Activated gamma-delta T cell treated with Interleukin-2 at 50 U/mL for 16 hours (primary cell): Measurements from ENCODE around the gene PDXP.
"Not testable (repeated sequence)": the region's sequence is repeated elsewhere in the genome, so short reads cannot be mapped to it uniquely, and the experiment has no call there.

ENCODE experiments used
- DNase-seq: peaks from one replicate; pipeline ENCODE4 v3.0.0-alpha.2; 2020

Gene PDXP

DNA sequence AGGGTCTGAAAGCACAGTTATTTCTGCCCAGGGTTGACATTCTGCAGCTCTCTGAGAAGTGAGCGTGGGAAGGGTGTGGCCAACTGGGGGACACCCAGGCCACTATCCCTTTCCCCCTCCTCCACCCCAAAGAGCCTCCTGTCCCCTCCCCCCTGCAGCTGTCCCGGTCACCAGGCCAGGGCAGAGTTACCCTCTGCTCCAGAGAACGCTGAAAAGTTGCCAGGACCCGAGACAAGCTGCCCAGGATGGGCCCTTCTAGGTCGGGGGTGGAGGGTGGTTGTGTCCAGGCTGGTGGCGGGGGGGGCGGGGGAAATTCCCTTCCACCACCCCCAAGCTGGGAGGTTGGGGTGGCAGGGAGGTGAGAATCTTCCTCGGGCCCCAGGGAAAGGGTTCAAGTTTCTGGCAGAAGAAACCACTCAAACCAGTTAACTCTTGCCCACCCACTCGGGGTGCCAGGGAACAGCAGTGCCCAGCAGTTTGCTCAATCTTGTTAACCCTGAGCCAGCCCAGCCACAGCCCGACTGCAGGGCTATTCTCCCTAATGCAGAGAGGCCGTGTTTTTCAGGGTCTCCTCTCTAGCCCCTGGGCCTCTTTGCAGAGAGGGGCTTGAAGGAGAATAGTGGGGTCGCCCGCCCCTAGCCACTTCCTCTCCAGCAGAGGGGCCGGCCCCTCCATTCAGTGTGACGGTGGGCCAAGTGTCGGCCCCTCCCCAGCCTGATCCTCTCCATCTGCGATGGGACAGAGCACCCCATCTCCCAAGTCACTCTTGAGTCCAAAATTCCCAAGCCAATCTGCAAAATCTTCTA is 17.6 kb downstream of the PDXP start:
- peak; percentile 24 for DNase-seq

DNA sequence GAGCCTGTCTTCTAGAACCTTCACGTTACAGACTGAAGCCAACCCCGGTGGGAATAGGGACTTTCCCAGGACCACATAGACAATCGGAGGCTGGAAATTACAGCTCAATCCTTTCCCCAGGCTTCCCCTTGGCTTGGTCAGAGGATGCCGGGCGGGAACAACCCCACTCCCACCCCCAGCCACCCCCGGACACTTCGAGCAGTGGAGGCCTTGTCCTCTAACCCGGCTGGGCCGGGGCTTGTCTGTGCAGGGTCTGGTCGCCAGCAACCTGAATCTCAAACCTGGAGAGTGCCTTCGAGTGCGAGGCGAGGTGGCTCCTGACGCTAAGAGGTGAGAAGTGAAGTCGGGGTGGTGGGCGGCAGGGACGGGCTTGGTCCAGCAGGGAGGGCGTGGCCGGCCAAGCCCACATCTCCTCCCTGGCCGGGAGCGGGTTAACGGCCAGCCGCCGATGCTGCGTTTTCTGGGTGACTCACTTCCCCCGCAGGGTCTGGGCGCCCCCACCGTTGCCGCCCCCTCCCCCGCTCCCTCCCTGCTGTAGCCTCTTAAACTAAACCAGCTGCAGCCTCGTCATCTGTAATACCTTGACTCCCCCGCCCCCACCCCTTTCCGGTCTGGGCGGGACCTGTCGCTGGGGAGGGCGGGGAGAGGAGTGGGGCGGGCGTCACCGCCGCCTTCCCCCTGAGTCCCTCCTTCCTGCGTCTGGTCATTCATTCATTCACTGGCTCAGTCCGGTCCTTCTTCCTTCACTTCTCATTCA is 18.4 kb downstream of the PDXP start:
- DNase-seq: peak; percentile 95

DNA sequence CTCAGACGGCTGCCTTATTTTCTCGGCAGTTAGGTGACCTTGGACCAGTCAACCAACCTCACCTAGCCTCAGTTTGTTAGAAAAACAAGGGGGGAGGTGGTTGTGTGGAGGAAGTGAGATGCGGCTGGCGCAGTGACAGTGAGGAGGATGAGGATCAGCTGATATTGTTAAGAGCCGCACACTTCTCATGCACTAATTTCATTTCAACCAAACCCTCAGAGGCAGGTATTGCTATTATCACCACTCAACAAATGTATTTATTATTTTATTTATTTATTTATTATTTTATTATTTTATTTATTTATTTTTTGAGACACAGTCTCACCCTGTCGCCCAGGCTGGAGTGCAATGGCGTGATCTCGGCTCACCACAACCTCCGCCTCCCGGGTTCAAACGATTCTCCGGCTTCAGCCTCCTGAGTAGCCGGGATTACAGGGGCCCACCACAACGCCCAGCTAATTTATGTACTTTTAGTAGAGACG is 19.0 kb downstream of the PDXP start:
- no peak for DNase-seq

DNA sequence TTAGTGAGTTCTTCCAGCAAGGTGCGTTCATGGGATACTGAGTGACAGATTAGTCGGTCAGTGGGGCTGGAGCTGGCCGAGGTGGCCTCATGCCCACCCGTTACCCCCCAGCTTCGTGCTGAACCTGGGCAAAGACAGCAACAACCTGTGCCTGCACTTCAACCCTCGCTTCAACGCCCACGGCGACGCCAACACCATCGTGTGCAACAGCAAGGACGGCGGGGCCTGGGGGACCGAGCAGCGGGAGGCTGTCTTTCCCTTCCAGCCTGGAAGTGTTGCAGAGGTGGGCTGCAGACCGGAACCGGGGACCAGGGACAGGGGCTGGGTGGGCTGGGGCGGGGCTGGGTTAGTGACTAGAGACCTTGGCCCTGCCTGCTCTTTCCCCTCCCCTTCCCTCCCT is 19.8 kb downstream of the PDXP start:
- DNase-seq: no peak

DNA sequence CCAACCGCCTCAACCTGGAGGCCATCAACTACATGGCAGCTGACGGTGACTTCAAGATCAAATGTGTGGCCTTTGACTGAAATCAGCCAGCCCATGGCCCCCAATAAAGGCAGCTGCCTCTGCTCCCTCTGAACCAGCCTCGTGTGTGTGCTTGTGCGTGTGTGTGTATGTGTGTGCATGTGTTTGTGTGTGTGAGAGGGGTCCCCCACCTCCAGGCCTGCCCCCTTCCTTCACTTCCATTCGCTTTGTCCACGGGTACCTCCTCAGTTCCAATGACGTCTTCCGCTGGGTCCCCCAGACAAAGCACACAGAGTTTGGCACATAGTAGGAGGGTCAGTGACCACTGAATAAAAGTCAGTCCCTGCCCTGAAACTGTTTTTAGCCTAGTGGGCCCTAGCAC is 21.1 kb downstream of the PDXP start:
- DNase-seq: no peak

DNA sequence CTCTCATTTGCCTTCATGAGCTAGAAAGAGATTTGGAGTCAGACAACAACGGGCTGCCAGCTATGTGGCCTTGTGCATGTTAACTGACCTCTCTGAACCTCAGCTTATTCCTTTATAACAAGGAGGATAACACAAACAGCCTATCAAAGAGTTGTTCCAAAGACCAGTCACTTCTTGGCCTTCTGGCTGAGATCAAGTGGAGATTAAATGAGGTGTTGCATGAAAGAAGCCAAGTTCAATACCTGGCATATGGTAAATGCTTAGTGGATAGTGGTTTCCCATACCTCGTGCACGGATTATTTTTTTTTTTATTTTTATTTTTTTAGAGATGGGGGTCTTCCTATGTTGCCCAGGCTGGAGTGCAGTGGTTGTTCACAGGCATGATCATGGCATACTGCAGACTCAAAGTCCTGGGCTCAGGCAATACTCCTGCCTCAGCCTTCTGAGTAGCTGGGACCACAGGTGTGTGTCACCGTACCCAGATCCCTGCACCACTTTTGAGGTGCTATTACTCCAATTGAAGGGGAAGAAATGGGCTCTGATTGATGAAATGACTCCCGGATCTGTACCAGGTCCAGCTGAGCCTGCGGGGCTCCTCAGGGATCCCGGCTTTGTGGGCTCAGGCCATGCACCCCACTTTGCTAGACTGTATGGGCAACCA is 21.8 kb downstream of the PDXP start:
- no peak for DNase-seq

DNA sequence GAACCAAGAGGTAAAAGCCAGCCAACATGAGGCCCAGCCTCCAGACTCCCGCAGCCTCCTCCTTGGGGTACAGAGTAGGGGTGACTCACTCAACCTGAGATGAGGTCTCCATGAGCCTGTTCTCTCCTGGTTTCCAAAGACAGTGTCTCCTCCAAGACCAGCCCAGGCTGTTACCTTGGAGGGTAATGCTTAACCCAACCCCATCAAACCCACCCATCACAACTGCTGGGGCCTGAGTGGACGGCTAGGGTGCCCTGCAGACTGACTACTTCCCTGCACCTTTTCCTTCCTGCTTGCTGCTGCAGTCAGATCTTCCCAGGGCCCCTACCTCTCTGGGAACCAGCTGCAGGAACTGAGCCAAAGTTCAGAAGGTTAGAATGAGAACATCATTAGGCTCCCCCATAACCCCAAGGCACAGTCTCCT is 22.5 kb downstream of the PDXP start:
- DNase-seq: no peak

DNA sequence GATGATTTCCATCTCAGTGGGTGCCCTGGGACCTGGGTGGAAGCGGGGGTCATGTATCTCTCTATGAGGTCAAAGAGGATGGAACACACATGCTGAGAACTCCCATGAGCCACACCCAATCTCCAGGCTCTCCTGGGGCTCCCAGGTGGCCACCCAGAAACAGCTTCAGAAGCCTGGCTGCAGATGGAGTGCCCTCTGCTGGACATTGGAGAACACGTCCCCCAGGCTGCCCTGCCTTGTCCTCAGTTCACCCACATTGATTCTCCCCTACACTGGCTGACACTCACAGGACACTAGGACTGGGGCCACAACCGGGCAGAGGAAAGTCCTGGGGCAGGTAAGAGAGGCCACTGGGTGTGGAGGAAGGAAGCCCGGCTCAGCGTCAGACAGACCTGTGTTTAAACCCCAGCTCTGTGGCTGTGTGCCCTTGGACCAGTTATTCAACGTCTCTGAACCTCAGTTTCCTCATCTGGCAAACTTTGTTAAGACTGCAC is 23.1 kb downstream of the PDXP start:
- peak; percentile 70 for DNase-seq

DNA sequence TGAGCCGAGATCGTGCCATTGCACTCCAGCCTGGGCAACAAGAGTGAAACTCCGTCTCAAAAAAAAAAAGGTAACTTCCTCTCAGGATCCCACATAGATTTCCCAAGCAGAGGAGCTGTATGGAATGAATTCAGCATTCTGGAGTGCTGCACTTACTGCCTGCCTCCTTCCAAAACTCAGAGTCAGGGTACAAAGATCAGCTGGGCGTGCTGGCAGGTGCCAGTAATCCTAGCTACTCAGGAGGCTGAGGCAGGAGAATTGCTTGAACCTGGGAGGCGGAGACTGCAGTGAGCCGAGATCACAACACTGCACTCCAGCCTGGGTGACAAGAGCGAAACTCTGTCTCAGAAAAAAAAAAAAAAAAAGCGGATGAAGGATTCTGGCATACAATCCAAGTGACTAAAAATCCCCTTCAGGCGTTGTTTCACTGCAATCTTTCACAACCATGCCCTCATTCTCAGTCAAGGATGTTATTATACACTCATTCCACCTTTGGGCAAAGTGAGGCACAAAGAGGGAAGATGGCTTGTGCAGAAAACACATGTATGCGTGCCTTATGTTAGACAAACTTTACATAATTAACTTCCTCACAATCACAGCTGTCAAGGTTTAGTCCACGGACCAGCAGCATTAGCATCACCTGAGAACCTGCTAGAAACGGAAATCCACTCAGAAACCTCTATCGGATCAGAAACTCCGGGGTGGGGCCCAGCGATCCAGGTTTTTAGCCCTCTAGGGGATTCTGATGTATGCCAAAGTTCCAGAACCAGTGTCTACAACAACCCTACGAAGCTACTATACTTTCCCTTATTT is 26.5 kb downstream of the PDXP start:
- no peak for DNase-seq

DNA sequence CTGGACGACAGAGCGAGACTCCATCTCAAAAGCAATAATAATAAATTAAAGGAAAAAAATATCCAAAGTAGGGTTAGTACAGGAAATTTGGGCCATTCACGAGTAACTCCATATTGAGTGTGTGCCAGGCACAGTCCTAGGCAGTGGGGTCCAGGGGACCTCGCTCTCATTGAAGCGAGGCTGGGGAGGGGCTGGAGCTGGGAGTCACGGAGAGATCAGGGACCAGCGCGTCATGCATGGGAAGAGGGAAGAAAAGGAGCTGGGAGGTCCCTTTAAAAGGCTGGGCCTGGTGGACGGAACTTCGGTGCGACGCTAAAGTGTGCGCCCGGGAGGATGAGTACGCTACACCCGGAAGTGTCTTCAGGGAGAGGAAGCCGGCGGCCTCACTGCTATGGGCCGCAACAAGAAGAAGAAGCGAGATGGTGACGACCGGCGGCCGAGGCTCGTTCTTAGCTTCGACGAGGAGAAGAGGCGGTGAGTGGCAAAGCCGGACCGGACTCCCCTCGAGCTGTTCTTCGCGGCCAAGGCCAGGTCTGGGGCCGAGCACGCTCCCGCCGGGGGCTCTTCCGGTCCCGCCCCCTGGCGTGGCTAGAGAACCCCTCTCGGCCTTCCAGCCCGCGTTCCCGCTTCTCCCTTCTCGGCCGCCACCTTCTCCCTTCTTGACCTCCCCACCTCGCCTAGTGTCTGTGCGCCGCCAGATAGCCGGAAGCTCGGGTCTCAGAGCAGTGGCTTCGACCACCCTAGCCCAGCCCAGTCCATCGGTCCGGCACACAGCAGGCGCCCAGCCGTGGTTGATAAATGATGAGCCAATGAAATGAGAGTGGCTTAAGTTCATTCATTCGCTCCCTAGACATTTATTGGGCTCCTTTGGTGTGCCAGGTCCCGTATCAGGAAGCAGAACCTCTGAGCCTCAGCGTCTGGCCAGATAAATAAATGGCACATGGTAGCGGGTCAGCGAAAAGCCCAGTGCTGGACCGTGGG is 27.8 kb downstream of the PDXP start, which contains the start of gene NOL12:
NOL12 (plus strand) TSS at position 342 of the 981 bp plus-strand sequence; CDS start at position 392, 50 bp downstream.
- peak; percentile 71 for DNase-seq

DNA sequence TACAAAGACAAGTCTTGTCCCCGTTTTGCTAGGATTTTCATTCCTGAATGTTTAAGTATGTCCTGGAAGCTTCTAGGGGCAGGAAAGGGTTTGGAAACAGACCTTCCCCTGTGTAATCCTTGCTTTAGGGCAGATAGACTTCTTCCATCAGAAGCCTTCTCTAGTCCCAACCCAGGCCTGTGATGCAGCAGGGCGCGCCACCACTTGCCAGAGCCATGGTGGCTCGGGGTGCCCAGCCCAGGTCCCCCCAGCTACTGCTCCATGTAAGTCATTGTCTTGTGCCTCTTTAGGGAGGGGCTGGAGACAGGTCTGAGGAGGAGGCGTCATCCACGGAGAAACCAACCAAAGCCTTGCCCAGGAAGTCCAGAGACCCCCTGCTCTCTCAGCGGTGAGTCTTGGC is 31.9 kb downstream of the PDXP start:
- no peak for DNase-seq

DNA sequence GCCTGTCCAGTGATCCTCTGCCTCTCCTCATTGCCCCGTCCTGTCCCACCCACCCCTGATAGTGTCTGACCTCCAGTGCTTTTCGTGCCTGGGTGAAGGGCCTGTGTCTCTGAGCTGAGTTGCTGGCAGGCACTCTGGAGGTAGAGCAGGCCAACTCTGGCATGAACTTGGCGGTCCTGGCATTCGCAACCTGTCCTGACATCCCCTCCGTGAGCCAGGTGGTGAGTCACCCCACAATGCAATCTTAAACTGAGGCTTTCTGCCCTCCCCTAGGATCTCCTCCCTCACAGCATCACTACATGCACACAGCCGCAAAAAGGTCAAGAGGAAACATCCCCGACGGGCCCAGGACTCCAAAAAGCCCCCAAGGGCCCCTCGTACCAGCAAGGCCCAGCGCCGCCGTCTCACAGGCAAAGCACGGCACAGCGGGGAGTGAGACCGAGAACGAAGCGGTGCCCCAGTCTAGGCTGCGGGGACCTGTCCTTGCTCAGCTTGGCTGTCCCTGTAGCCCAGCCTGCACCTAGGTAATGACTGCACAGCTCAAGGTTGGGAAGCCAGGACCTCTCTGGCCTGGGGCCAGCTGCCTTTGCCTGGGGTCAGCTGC is 32.5 kb downstream of the PDXP start:
- DNase-seq: no peak

DNA sequence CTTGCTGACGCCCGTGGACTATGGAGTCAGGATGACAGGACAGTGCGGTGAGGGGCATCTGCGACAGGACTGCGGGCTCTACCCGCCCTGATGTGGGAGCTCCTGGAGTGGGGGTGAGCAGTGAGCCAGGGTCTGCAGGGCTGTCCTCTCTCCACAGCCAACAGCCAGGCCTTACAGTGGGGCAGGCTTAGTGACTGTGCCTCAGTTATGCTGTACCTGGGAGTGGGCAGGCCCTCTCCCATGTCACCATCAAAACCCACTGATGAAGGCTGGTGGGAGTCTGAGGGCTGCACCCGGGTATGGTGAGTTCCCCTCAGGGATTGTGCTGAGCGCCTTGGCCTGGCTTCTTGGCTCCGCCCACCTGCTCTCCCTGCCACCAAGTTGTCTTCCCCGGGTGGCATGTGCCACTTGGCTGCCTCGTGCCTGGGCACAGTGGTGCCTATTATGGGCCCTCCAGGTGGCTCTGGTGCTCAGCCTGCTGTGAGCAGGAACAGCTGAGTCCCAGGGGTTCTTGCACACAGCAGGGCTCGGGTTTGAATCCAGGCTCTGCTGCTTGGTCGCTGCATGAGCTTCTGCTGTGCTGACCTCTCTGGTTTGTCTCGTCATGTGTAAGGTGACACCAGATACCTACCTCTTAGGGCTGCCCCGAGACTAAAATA is 34.2 kb downstream of the PDXP start:
- DNase-seq: no peak

DNA sequence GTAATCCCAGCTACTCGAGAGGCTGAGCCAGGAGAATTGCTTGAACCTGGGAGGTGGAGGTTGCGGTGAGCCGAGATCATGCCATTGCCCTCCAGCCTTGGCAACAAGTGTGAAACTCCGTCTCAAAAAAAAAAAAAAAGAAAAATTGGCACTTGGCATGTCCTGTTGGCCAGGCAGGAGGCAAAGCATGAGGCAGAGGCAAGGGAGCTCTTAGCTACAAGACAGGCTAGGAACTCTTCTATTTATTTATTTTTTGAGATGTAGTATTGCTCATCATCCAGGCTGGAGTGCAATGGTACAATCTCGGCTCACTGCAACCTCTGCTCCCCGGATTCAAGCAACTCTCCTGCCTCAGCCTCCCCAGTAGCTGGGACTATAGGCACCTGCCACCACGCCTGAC is 35.6 kb downstream of the PDXP start:
- DNase-seq: not testable (repeated sequence)

DNA sequence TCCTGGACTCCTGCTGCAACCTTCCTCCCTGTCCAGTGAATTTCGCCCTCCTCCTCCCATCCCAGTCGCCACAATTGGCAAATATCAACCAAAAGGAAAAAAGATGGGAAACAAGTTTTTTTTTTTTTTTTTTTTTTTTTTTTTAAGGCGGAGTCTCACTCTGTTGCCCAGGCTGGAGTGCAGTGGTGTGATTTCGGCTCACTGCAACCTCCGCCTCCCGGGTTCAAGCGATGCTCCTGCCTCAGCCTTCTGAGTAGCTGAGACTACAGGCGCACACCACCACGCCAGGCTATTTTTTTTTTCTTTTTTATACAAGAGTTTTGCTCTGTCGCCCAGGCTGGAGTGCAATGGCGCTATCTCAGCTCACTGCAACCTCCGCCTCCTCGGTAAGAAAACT is 37.7 kb downstream of the PDXP start:
- DNase-seq: not testable (repeated sequence)

DNA sequence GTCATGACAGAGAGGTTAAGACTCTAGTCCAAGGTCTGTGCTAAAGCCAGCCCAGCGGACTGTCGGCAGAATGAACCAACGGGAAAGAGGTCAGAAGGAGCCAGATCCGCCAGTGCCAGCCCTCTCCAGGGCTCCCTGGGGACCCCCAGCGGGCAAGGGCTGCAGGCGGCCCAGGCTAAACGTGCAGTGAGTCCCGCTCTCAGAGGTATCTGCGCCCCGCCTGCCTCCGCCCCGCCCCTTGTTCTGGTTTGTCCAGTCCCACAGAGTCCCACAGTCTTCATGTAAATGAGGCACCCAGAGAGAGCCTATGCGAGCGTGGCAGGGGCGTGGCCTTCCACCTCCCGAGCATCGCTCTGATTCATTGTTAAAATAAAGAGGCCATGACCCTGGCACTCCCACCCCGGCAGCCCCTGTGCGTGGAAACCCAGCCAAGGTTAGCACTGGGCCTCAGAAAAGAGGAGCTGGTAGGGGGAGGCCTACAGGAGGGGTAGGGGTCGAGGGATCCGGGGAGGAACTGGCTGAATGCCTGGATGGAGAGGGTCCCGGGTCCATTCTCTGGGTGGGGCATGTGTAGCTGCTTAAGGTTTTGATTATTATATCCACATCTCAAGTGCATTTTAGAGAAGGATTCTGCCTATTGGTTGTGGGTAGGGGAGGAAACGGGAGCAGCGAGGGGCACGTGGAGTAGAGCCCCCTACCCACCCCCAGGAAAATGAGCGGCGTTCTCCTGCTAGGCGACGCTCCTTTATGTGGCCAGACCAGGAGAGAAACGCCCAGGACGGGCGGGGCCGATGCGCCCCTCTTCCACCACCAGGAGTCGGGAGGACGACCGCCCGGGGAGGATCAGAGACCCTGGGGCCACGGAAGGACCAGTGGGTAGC is 38.4 kb downstream of the PDXP start, which contains the start of gene TRIOBP:
TRIOBP (plus strand) TSS at position 392 of the 881 bp plus-strand sequence. CDS start 4,318 bp downstream, outside the sequence.
- DNase-seq: peak; percentile 78

DNA sequence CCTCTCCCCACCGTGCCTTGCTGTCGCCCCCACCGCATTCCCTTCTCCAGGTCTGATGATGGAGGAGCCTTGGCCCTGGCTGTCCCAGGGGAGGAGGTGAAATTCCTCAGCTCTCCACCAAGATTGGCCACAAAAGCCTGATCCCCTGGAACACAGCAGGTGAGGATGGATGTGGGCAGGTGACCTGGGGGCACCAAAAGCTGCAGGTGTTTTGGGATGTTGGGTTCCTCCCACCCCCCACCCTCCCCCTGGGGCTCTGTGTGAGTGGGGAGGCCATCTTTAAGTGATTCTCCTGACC is 39.0 kb downstream of the PDXP start:
- DNase-seq: no peak

DNA sequence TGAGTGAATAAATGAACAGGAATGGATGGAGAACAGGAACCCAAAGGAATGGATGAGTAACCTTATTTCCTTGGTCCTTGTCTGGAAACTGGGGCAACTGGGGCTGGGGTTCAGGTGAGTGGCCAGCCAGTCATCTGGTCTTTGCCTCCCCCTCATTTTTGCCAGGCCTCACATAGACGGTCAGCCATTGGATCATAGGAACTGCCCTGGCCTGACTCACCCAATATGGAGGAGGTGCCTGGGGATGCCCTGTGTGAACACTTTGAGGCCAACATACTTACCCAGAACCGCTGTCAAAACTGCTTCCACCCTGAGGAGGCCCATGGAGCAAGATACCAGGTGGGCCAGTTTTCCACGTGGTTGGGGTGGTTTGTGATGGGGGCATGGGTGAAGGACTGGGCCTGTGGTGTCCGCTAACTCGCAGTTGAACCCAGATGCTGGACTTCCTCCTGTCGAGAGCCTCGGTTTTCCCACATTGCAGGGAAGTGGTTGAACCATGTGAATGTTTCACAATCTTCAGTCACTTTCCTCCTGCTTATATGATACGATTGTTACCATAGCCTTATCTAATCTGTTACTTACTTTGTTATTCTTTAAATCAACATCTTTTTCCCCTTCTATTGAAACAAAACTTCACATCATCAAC is 42.7 kb downstream of the PDXP start:
- no peak for DNase-seq

DNA sequence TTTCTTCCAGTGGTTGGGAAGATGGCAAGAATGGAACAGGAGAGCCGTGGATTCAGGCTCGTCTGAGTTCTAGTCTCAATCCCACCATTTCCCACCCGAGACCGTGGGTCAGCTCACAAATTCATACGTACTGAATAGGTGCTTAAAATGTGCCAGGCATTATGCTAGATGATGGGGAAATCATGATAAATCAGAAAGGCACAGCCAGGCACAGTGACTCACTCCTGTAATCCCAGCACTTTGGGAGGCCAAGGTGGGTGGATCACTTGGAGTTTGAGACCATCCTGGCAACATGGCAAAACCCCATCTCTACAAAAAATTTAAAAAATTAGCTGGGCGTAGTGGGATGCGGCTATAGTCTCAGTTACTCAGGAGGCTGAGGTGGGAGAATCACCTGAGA is 45.4 kb downstream of the PDXP start:
- DNase-seq: no peak
